ENCODE results near the gene PRR33.
"Not testable (repeated sequence)": the region's sequence is repeated elsewhere in the genome, so short reads cannot be mapped to it uniquely, and the experiment has no call there.

PRR33 gene

GRCh38 chr11:1873813-1874150 is 17.9 kb downstream of the PRR33 start:
- H3K9me3 ChIP-seq (ENCODE audit: control insufficient read depth in 2 of 2, low read length in 2 of 2); H3K4me3 ChIP-seq (ENCODE audit: low read length in 2 of 2); H3K27me3 ChIP-seq (ENCODE audit: control insufficient read depth in 2 of 2, insufficient read depth in 2 of 2, low read length in 2 of 2); H3K36me3 ChIP-seq (ENCODE audit: control insufficient read depth in 2 of 2, insufficient read depth in 2 of 2, low read length in 2 of 2); H3K9ac ChIP-seq (ENCODE audit: low read depth in 1 of 2, low read length in 2 of 2): not testable (repeated sequence)
- Histone ChIP-seq H3K4me1 (ENCODE audit: control insufficient read depth in 2 of 2, insufficient read depth in 2 of 2, low read length in 2 of 2) (peaks cover 6 to 14% of the 10 kb centered on the region in 2 donors), H3K27ac (ENCODE audit: low read depth in 2 of 2, low read length in 2 of 2) (peak overlapping the region; percentile 47 to 56)

GRCh38 chr11:1873048-1873812 is 18.5 kb downstream of the PRR33 start:
- Histone ChIP-seq H3K36me3 (ENCODE audit: control insufficient read depth in 2 of 2, insufficient read depth in 2 of 2, low read length in 2 of 2) (no peaks in the 10 kb centered on the region), H3K27ac (ENCODE audit: low read depth in 2 of 2, low read length in 2 of 2) (peak overlapping the region; percentile 47 to 76), H3K4me1 (ENCODE audit: control insufficient read depth in 2 of 2, insufficient read depth in 2 of 2, low read length in 2 of 2) (peaks cover 6 to 15% of the 10 kb centered on the region in 2 donors), H3K27me3 (ENCODE audit: control insufficient read depth in 2 of 2, insufficient read depth in 2 of 2, low read length in 2 of 2) (peaks cover 0 to 5% of the 10 kb centered on the region in 2 donors), H3K4me3 (ENCODE audit: low read length in 2 of 2) (peak overlapping the region in 1 of 2 donors; percentile 57), H3K9me3 (ENCODE audit: control insufficient read depth in 2 of 2, low read length in 2 of 2) (no peaks in the 10 kb centered on the region), H3K9ac (ENCODE audit: low read depth in 1 of 2, low read length in 2 of 2) (no peak overlapping the region)

DNA sequence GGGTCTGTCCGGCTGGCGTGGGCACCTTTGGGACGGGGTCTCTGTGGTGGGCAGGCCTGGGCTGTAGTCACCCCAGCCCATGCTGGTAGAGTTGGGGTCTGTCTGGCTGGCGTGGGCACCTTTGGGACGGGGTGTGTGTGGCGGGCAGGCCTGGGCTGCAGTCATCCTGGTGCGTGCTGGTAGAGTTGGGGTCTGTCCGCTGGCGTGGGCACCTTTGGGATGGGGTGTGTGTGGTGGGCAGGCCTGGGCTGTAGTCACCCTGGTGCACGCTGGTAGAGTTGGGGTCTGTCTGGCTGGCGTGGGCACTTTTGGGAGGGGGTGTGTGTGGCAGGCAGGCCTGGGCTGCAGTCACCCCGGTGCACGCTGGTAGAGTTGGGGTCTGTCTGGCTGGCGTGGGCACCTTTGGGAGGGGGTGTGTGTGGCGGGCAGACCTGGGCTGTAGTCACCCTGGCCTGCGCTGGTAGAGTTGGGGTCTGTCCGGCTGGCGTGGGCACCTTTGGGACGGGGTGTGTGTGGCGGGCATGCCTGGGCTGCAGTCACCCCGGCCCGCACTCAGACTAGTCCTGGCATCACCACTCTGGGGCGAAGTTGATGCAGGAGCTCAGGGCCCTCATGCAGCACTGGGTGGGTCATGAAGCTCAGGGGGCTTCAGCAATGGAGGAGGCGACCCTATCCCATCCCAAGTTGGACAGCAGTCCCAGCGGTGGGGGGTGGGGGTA is 19.3 kb downstream of the PRR33 start:
- Histone ChIP-seq H3K27ac (ENCODE audit: low read depth in 2 of 2, low read length in 2 of 2) (peak overlapping the region; percentile 42 to 76), H3K9ac (ENCODE audit: low read depth in 1 of 2, low read length in 2 of 2) (peak overlapping the region in 1 of 2 donors; percentile 56), H3K4me1 (ENCODE audit: control insufficient read depth in 2 of 2, insufficient read depth in 2 of 2, low read length in 2 of 2) (peaks cover under 1 to 14% of the 10 kb centered on the region in 2 donors), H3K9me3 (ENCODE audit: control insufficient read depth in 2 of 2, low read length in 2 of 2) (no peaks in the 10 kb centered on the region), H3K4me3 (ENCODE audit: low read length in 2 of 2) (peak overlapping the region in 1 of 2 donors; percentile 57), H3K36me3 (ENCODE audit: control insufficient read depth in 2 of 2, insufficient read depth in 2 of 2, low read length in 2 of 2) (no peaks in the 10 kb centered on the region), H3K27me3 (ENCODE audit: control insufficient read depth in 2 of 2, insufficient read depth in 2 of 2, low read length in 2 of 2) (peaks cover 0 to 5% of the 10 kb centered on the region in 2 donors)

- peak overlapping the region in 1 of 2 donors; percentile 56 for H3K9ac ChIP-seq (ENCODE audit: low read depth in 1 of 2, low read length in 2 of 2)
- H3K4me3 ChIP-seq (ENCODE audit: low read length in 2 of 2) = peak overlapping the region; percentile 47 to 57
- peaks cover 0 to 13% of the 10 kb centered on the region in 2 donors for H3K4me1 ChIP-seq (ENCODE audit: control insufficient read depth in 2 of 2, insufficient read depth in 2 of 2, low read length in 2 of 2)
- H3K9me3 ChIP-seq (ENCODE audit: control insufficient read depth in 2 of 2, low read length in 2 of 2) = no peaks in the 10 kb centered on the region
- H3K36me3 ChIP-seq (ENCODE audit: control insufficient read depth in 2 of 2, insufficient read depth in 2 of 2, low read length in 2 of 2) = no peaks in the 10 kb centered on the region
- peaks cover 0 to 5% of the 10 kb centered on the region in 2 donors for H3K27me3 ChIP-seq (ENCODE audit: control insufficient read depth in 2 of 2, insufficient read depth in 2 of 2, low read length in 2 of 2)
- H3K27ac ChIP-seq (ENCODE audit: low read depth in 2 of 2, low read length in 2 of 2) = peak overlapping the region; percentile 61 to 76
Observed at GRCh38 chr11:1871531-1871930, 20.2 kb downstream of the PRR33 start.

GRCh38 chr11:1870721-1871466 is 20.8 kb downstream of the PRR33 start:
- Histone ChIP-seq H3K4me1 (ENCODE audit: control insufficient read depth in 2 of 2, insufficient read depth in 2 of 2, low read length in 2 of 2) (peaks cover 0 to 13% of the 10 kb centered on the region in 2 donors), H3K36me3 (ENCODE audit: control insufficient read depth in 2 of 2, insufficient read depth in 2 of 2, low read length in 2 of 2) (no peaks in the 10 kb centered on the region), H3K9ac (ENCODE audit: low read depth in 1 of 2, low read length in 2 of 2) (peak overlapping the region in 1 of 2 donors; percentile 56), H3K9me3 (ENCODE audit: control insufficient read depth in 2 of 2, low read length in 2 of 2) (no peaks in the 10 kb centered on the region), H3K27ac (ENCODE audit: low read depth in 2 of 2, low read length in 2 of 2) (peak overlapping the region; percentile 61 to 76), H3K4me3 (ENCODE audit: low read length in 2 of 2) (peak overlapping the region; percentile 47 to 57), H3K27me3 (ENCODE audit: control insufficient read depth in 2 of 2, insufficient read depth in 2 of 2, low read length in 2 of 2) (peaks cover 0 to 5% of the 10 kb centered on the region in 2 donors)

GRCh38 chr11:1870326-1870696 is 21.4 kb downstream of the PRR33 start:
- H3K27ac ChIP-seq (ENCODE audit: low read depth in 2 of 2, low read length in 2 of 2) = peak overlapping the region; percentile 58 to 76
- H3K36me3 ChIP-seq (ENCODE audit: control insufficient read depth in 2 of 2, insufficient read depth in 2 of 2, low read length in 2 of 2) = no peaks in the 10 kb centered on the region
- H3K27me3 ChIP-seq (ENCODE audit: control insufficient read depth in 2 of 2, insufficient read depth in 2 of 2, low read length in 2 of 2) = peaks cover 0 to 5% of the 10 kb centered on the region in 2 donors
- H3K9me3 ChIP-seq (ENCODE audit: control insufficient read depth in 2 of 2, low read length in 2 of 2) = no peaks in the 10 kb centered on the region
- peak overlapping the region in 1 of 2 donors; percentile 51 for H3K9ac ChIP-seq (ENCODE audit: low read depth in 1 of 2, low read length in 2 of 2)
- H3K4me3 ChIP-seq (ENCODE audit: low read length in 2 of 2) = peak overlapping the region; percentile 47 to 57
- H3K4me1 ChIP-seq (ENCODE audit: control insufficient read depth in 2 of 2, insufficient read depth in 2 of 2, low read length in 2 of 2) = peaks cover 3 to 13% of the 10 kb centered on the region in 2 donors

DNA sequence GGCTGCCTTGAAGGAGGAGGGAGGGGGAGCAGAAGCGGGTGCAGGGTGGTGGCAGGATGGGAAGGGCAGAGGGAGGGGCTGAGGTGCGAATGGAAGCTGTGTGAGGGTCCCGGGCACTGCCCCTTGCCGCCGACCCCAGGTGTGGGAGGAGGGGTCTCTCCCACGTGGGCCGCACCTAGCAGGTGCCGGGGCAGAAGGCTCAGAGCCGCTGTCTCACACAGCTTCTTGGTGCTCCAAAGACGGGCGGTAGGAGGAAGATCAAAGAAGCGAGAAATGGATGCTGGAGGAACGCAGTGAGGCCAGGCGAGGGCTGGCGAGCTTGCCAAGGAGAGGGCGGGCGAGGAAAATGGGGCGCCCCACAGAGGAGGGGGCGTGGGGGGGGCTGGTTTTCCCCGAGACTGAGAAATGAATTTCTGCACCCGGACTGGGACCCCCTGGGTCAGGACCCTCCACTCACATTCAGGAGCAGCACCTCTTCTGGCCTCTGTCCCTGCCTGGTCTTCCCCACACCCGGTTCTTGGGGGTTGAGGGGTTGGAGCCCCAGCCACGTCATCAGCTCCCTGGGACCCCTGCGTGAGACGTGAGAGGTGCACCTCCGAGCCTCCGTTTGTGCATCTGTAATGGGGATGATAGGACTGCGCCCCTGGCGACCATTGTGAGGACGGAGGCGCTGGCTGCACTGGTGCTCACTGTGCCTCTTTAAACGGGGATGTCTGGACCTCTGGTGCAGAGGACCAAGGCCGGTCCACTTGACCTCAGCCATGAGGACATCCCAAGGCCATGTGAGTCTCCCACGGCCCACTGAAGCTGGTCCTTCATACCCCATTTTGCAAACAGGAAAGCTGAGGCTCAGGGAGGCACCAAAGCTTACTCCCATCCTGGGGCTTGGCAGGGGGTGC is 22.0 kb downstream of the PRR33 start:
- no peaks in the 10 kb centered on the region for H3K36me3 ChIP-seq (ENCODE audit: control insufficient read depth in 2 of 2, insufficient read depth in 2 of 2, low read length in 2 of 2)
- no peaks in the 10 kb centered on the region for H3K9me3 ChIP-seq (ENCODE audit: control insufficient read depth in 2 of 2, low read length in 2 of 2)
- peaks cover 9 to 13% of the 10 kb centered on the region in 2 donors for H3K4me1 ChIP-seq (ENCODE audit: control insufficient read depth in 2 of 2, insufficient read depth in 2 of 2, low read length in 2 of 2)
- H3K9ac ChIP-seq (ENCODE audit: low read depth in 1 of 2, low read length in 2 of 2) = peak overlapping the region; percentile 3 to 19
- H3K4me3 ChIP-seq (ENCODE audit: low read length in 2 of 2) = peak overlapping the region; percentile 47 to 57
- H3K27me3 ChIP-seq (ENCODE audit: control insufficient read depth in 2 of 2, insufficient read depth in 2 of 2, low read length in 2 of 2) = peaks cover 0 to 5% of the 10 kb centered on the region in 2 donors
- H3K27ac ChIP-seq (ENCODE audit: low read depth in 2 of 2, low read length in 2 of 2) = peak overlapping the region; percentile 58 to 76

GRCh38 chr11:1868636-1869291 is 22.9 kb downstream of the PRR33 start:
- H3K9ac ChIP-seq (ENCODE audit: low read depth in 1 of 2, low read length in 2 of 2) = peak overlapping the region in 1 of 2 donors; percentile 19

More at GRCh38 chr11:1868636-1869291, 22.9 kb downstream of the PRR33 start:
- Histone ChIP-seq H3K4me1 (ENCODE audit: control insufficient read depth in 2 of 2, insufficient read depth in 2 of 2, low read length in 2 of 2) (peaks cover 12 to 15% of the 10 kb centered on the region in 2 donors), H3K27me3 (ENCODE audit: control insufficient read depth in 2 of 2, insufficient read depth in 2 of 2, low read length in 2 of 2) (peaks cover 0 to 5% of the 10 kb centered on the region in 2 donors), H3K36me3 (ENCODE audit: control insufficient read depth in 2 of 2, insufficient read depth in 2 of 2, low read length in 2 of 2) (no peaks in the 10 kb centered on the region), H3K9me3 (ENCODE audit: control insufficient read depth in 2 of 2, low read length in 2 of 2) (no peaks in the 10 kb centered on the region), H3K4me3 (ENCODE audit: low read length in 2 of 2) (peak overlapping the region; percentile 47 to 57), H3K27ac (ENCODE audit: low read depth in 2 of 2, low read length in 2 of 2) (peak overlapping the region; percentile 57 to 76)

All from mucosa of rectum (tissue), 2 donors.